GM21367 (cell line): ENCODE data around the gene SPIN1.
"Not testable (repeated sequence)": the region's sequence is repeated elsewhere in the genome, so short reads cannot be mapped to it uniquely, and the experiment has no call there.

ENCODE experiments used
- ATAC-seq: cut with Tn5 transposase; IDR thresholded peaks from one replicate; pipeline ENCODE4 v1.9.1; 2021; ENCODE audit not compliant: unreplicated experiment

Gene SPIN1

GRCh38 chr9:88388203-88388885 lies at the start of gene SPIN1:
SPIN1 (plus strand) TSS chr9:88388444; CDS start chr9:88426540, 38,096 bp downstream.
- ATAC-seq, result peak; percentile 78

GRCh38 chr9:88339317-88339716 lies 48.9 kb upstream of the SPIN1 start:
- ATAC-seq, result no peak

GRCh38 chr9:88342246-88342645 lies 46.0 kb upstream of the SPIN1 start:
- ATAC-seq, result no peak

- ATAC-seq, result no peak
Observed at GRCh38 chr9:88344013-88344412, 44.2 kb upstream of the SPIN1 start.

- ATAC-seq, result not testable (repeated sequence)
Observed at GRCh38 chr9:88350354-88350753, 37.9 kb upstream of the SPIN1 start.

GRCh38 chr9:88355166-88355565 lies 33.1 kb upstream of the SPIN1 start:
- ATAC-seq, result no peak

DNA sequence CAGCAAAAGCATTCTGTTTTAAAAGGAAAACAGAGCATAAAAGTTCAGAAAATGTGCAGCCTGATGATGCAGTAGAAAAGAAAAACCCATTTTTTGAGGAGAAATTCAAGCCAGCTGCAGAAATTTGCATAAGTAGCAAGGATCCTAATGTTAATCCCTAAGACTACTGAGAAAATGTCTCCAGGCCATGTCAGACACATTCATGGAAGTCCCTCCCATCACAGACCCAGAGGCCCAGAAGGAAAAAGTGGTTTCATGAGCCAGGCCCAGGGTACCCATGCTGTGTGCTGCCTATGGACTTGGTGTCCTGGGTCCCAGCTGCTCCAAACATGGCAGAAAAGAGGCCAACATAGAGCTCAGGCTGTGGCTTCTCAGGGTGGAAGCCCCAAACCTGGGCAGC lies 31.0 kb upstream of the SPIN1 start:
- ATAC-seq, result not testable (repeated sequence)

DNA sequence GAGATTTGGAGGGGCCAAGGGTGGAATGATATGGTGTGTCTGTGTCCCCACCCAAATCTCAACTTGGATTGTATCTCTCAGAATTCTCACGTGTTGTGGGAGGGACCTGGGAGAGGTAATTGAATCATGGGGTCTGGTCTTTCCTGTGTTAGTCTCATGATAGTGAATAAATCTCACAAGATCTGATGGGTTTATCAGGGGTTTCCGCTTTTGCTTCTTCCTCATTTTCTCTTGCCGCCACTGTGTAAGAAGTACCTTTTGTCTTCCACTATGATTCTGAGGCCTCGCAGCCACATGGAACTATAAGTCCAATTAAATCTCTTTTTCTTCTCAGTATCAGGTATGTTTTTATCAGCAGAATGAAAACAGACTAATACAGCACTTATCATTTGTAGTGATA lies 29.5 kb upstream of the SPIN1 start:
- no peak for ATAC-seq

DNA sequence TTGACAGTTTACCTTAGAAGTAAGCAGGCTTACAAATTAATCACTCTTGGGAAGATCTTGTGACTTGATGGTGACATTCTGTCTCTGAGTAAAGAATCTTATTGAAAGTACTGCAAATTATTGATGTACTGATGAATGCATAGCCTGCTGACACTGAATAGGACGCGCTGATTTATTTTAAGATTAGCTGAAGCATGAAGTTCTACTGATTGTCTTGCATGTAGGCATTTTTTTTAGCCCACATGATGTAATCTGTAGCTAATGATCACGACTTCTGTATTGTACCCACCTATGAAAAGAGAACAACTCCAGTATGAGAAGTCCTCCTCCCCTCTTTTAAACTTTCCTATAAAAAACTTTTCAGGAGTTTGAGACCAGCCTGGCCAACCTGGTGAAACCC lies 28.3 kb upstream of the SPIN1 start:
- ATAC-seq, result no peak

DNA sequence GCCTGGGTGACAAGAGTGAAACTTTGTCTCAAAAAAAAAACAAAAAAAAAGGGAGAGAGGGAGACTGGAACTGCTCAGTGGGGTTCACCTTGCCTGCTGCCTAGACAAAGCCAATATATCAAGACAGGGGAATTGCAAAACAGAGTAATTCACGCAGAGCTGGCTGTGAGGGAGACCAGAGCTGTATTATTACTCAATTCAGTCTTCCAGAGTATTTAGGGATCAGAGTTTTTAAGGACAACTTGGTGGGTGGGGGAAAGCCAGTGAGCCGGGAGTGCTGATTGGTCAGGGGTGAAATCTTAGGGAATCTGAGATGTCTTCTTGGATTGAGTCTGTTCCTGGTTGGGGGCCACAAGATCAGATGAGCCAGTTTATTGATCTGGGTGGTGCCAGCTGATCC lies 25.6 kb upstream of the SPIN1 start:
- ATAC-seq, result no peak

- ATAC-seq, result no peak
Observed at GRCh38 chr9:88363661-88364060, 24.6 kb upstream of the SPIN1 start.

GRCh38 chr9:88364706-88365105 lies 23.5 kb upstream of the SPIN1 start:
- ATAC-seq, result no peak

- no peak for ATAC-seq
Observed at GRCh38 chr9:88370346-88370745, 17.9 kb upstream of the SPIN1 start.

- ATAC-seq, result no peak
Observed at GRCh38 chr9:88372103-88372654, 16.1 kb upstream of the SPIN1 start.

GRCh38 chr9:88373045-88373444 lies 15.2 kb upstream of the SPIN1 start:
- no peak for ATAC-seq

- no peak for ATAC-seq
Observed at GRCh38 chr9:88378317-88378716, 9.9 kb upstream of the SPIN1 start.

DNA sequence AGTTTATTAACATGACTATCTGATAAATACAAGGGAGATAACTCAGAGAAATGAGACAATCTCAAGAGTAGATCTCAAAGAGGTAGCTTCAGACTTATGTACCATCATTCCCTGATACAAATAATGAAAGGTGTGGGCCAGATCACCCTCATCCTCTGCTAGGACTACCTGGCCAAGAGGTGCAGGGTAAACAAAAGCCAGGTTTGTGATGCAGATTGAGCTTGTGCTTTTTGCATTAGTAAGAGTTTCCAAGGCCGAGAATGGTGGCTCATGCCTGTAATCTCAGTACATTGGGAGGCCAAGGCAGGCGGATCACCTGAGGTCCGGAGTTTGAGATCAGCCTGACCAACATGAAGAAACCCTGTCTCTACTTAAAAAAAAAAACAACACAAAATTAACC lies 8.9 kb upstream of the SPIN1 start:
- ATAC-seq, result no peak

GRCh38 chr9:88380118-88380517 lies 8.1 kb upstream of the SPIN1 start:
- ATAC-seq, result no peak

GRCh38 chr9:88381322-88381721 lies 6.9 kb upstream of the SPIN1 start:
- ATAC-seq, result not testable (repeated sequence)

DNA sequence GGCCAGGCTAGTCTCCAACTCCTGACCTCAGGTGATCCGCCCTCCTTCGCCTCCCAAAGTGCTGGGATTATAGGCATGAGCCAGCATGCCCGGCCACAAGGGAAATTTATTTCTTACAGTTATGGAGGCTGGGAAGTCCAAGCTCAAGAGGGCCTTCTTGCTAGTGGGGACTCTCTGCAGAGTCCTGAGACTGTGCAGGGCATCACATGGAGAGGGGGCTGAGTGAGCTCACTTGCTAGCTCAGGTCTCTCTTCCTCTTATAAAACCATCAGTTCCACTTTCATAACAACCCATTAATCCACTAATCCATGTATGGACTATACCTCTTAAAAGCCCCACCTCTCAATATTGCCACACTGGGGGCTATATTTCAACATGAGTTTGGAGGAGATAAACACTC lies 5.1 kb upstream of the SPIN1 start:
- no peak for ATAC-seq

- not testable (repeated sequence) for ATAC-seq
Observed at GRCh38 chr9:88386137-88386536, 2.1 kb upstream of the SPIN1 start.

- no peak for ATAC-seq
Observed at GRCh38 chr9:88387036-88387551, 1.1 kb upstream of the SPIN1 start.
